ENCODE measurements around the gene MSANTD2.
A peak's percentile ranks its signal among the peaks of the same experiment; 100 is the strongest.

MSANTD2 gene

GRCh38 chr11:124800226-124800929 is at the start of gene MSANTD2:
MSANTD2 (minus strand) TSS chr11:124800406; CDS start chr11:124800380, 26 bp downstream.
- in situ Hi-C loops (cut with MboI; ENCODE audit: low pct_unique_long_range_greater_than_20kb, low sequenced_read_pairs): no loop called here
- peak; percentile 80 for DNase-seq

DNA sequence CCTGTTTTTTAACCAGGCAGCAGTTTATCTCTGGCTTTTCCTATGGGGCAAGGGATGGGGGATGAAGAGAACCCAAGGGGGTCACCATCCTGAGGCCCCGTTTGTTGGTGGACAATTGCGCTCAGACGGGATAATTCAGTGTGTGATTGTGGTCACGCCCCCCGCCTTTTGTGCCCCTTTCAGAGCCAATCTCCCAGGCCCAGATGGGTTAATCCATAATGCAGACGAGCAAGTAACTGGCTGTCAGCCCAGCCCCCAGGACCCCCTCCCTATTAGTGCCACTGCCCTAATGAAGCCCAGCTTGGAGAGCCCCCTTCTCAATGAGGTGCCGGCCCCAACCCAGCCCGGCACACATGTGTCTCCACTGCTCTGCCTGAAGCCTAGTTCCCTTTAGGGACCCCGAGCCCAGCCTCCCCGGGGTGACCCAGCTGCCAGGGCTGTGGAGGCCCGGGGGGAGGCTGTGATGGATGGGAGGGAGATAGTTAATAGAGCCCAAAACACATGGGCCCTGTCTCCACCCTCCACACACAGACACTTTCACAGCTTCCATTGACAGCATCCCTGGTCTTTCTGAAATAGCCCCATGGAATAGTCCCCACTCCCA is 46.0 kb upstream of the MSANTD2 start:
- DNase-seq: no peak
- in situ Hi-C loops (cut with MboI; ENCODE audit: low pct_unique_long_range_greater_than_20kb, low sequenced_read_pairs): loop anchor here (25.0 kb wide), 1 partner anchor 184 kb away; the partner anchor contains the start of genes SIAE and SPA17

DNA sequence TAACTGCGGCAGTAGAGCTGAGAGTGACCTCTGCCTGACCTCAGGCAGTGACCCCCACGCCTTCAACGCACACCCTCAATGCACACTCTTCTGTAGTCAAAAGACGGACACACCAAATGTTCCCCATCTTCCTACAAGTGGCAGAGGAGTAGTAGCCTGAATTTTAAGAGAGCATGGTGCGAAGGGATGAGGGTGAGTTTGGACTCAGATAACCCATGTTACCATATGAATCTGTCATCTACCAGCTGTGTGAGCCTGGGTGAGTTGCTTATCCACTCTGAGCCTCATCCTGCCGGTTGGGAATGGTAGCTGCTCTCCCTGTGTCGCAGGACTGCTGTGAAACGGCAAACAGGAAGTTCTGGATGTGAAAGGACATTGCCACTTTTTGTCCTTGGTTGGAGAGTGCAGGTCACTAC is 44.5 kb upstream of the MSANTD2 start:
- in situ Hi-C loops (cut with MboI; ENCODE audit: low pct_unique_long_range_greater_than_20kb, low sequenced_read_pairs): loop anchor here (25.0 kb wide), 1 partner anchor 182 kb away; the partner anchor contains the start of genes SIAE and SPA17
- no peak for DNase-seq

DNA sequence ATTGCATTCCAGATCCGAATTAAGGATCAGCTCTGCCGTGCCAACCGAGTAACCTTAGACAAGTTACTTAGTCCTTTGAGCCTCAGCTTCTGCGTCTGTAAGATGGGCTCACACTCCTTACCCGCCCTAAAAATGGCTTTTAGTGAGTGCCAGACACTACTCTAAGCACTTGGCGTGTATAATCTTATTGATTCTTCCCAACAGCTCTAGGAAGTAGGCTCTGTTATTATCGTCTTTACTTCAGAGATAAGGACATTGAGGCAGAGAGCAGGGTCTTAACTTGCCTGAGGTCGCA is 43.4 kb upstream of the MSANTD2 start:
- DNase-seq: no peak
- in situ Hi-C loops (cut with MboI; ENCODE audit: low pct_unique_long_range_greater_than_20kb, low sequenced_read_pairs): loop anchor here (25.0 kb wide), 1 partner anchor 181 kb away; the partner anchor contains the start of genes SIAE and SPA17

DNA sequence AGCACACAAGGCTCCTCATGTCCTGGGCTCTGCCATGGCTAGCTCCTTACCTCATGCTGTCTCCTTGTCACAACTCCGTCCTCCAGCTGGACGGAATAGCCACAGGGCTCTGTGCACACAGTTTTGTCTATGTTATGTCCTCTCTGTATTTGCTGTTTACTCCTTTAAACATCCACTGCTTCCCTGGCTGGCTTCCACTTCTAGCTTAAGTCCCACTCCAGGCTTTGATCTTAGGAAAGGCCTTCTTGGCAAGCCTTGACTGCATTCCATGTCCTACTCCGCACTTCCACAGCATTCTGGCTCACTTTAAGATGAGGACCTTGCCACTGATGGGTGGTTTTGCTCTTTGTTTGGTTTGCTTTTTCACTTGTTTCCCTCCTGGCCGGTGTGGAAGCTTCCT is 42.1 kb upstream of the MSANTD2 start:
- no peak for DNase-seq
- in situ Hi-C loops (cut with MboI; ENCODE audit: low pct_unique_long_range_greater_than_20kb, low sequenced_read_pairs): loop anchor here (25.0 kb wide), 1 partner anchor 180 kb away; the partner anchor contains the start of genes SIAE and SPA17

- no peak for DNase-seq
- in situ Hi-C loops (cut with MboI; ENCODE audit: low pct_unique_long_range_greater_than_20kb, low sequenced_read_pairs): loop anchor here (25.0 kb wide), 1 partner anchor 180 kb away; the partner anchor contains the start of genes SIAE and SPA17
These were observed 41.6 kb upstream of the MSANTD2 start for GRCh38 chr11:124841840-124842239.

DNA sequence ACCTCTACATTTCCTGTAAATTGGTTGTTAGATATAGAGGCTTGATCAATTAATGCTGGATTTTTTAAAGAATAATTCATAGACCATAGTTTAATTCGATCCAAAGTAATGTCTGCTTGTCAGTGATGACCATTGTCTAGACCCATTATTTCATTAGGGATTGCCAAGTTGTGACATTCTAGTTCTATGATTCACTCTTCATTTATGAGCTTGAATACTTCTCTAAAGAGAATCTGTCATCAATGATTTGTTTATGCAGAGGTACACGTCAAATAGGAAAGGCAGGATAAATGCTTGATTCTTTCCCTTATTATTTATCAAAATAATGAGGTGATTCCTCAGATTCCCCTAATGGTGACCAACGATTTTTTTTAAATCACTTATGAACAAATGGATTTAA is 41.0 kb upstream of the MSANTD2 start:
- in situ Hi-C loops (cut with MboI; ENCODE audit: low pct_unique_long_range_greater_than_20kb, low sequenced_read_pairs): loop anchor here (25.0 kb wide), 1 partner anchor 179 kb away; the partner anchor contains the start of genes SIAE and SPA17
- DNase-seq: no peak

- no peak for DNase-seq
- in situ Hi-C loops (cut with MboI; ENCODE audit: low pct_unique_long_range_greater_than_20kb, low sequenced_read_pairs): loop anchor here (25.0 kb wide), 1 partner anchor 178 kb away; the partner anchor contains the start of genes SIAE and SPA17
These were observed 40.5 kb upstream of the MSANTD2 start for GRCh38 chr11:124840666-124841065.

DNA sequence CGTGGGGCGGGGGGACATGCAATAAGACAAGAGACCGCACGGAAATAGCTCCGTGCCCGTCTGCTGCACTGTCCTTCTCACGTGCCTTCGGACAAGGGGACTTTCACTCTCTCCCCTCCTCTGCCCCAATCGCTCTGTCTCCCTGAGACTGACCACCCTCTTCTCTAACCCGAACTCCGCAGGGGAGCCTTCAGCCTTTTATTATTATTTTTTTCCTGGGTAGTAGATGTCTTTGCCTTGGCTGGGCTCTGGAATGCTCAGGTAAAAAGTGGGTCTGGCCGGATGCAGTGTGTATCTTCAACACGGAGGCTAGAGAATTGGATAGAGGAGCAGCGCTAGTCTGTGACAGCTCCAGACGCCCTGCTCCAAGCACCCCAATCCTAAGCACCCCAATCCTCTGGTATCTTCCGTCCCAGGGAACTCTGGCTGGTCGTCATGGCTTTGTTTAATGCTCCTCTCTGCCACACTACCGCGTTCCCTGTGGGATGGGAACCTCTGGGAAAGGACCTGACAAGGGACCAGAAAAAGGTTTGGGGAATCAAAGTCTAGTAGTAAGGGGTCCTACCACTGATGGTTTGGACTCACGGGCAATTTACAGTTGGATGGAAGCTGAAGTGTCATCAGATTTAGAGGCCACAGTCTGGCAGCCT is 39.9 kb upstream of the MSANTD2 start:
- DNase-seq: no peak
- in situ Hi-C loops (cut with MboI; ENCODE audit: low pct_unique_long_range_greater_than_20kb, low sequenced_read_pairs): loop anchor here (25.0 kb wide), 1 partner anchor 178 kb away; the partner anchor contains the start of genes SIAE and SPA17

DNA sequence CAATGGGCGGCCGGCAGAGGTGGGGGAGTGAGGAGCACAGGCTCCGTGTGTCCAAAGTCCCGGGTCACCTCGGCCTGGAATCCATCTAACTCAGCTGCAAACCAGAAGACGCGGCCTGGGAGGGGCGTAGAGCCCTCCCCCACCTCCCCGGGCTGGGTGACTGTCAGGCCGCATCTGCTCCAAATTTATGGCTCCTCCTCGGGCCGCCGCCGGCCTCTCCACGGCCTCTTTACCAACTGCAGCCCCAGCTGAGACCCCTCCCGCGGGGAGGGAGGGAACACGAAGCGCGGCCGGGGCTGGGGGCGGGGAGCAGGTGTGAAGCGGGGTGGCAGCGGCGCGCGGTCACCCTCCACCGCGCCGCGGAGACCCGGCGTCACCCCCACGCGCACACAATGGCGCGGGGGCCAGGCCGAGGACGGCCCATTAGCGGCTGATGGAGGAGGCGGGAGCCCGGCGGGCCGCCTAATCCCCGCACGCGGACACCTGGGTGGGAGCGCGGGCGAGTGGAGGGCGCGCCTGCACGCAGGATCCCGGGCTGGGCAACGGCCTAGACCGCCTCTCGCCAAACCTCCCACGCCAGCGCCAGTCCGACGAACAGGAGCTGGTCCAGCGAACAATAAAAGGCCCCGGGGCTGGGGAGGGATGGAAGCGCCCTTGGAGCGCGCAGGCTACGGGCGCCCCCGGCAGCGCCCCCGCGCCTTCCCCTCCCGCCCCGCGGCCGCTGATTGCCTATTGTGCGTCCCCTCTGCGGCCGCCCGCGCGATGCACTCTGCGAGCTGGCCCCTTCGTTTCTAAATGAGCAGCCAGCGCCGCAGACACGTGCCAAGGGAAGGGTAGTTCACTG is 39.1 kb upstream of the MSANTD2 start:
- DNase-seq: no peak
- in situ Hi-C loops (cut with MboI; ENCODE audit: low pct_unique_long_range_greater_than_20kb, low sequenced_read_pairs): loop anchor here (25.0 kb wide), 1 partner anchor 177 kb away; the partner anchor contains the start of genes SIAE and SPA17

DNA sequence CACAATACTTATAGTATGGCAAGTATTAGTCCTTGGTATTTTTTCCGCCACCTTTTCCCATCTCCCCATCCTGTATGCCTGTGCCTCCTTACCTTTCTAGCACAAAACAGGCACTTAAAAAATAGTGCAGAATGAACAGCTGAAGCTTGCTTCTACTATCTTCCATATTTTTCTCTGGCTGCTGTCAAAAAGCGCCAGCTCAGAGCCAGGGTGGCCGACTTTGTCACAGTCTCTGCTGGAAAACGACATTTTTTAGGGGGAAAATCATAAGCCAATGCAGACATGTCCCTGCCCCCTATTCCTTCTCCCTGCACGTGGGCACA is 38.6 kb upstream of the MSANTD2 start:
- DNase-seq: no peak
- in situ Hi-C loops (cut with MboI; ENCODE audit: low pct_unique_long_range_greater_than_20kb, low sequenced_read_pairs): loop anchor here (25.0 kb wide), 1 partner anchor 176 kb away; the partner anchor contains the start of genes SIAE and SPA17

GRCh38 chr11:124837491-124837856 is 37.3 kb upstream of the MSANTD2 start:
- in situ Hi-C loops (cut with MboI; ENCODE audit: low pct_unique_long_range_greater_than_20kb, low sequenced_read_pairs): loop anchor here (25.0 kb wide), 1 partner anchor 175 kb away; the partner anchor contains the start of genes SIAE and SPA17
- DNase-seq: peak; percentile 80

GRCh38 chr11:124835918-124836317 is 35.7 kb upstream of the MSANTD2 start:
- in situ Hi-C loops (cut with MboI; ENCODE audit: low pct_unique_long_range_greater_than_20kb, low sequenced_read_pairs): loop anchor here (25.0 kb wide), 1 partner anchor 174 kb away; the partner anchor contains the start of genes SIAE and SPA17
- no peak for DNase-seq

DNA sequence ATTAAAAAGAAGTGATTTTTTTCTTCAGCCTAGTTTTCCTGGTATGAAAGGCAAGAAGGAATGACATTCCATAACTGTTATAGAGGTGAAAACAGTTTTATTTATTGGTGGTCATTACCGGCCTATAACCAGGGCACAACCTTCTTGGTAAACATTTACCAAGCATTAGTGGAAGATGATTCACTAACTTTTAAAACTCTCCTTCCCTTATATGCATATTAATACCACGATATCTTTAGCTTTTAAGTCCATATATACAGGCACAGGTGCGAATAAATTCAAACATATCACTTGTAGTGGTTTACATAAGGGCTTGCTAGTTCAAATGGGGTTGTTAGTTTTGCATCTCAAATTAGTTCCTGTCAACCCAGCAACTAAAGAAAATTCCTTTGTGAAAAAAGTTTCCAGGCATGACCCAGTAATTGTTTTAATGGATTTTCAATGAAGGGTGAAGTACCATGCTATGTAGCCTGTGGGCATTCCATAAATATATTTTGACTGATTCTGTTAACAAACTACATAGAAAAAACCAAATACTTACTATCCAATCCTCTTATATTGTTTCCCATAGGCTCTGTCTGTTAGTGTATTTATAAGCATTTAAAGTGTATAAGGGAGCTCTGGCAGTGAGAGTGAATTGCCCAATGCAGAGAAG is 34.4 kb upstream of the MSANTD2 start:
- in situ Hi-C loops (cut with MboI; ENCODE audit: low pct_unique_long_range_greater_than_20kb, low sequenced_read_pairs): loop anchor here (25.0 kb wide), 1 partner anchor 172 kb away; the partner anchor contains the start of genes SIAE and SPA17
- no peak for DNase-seq

DNA sequence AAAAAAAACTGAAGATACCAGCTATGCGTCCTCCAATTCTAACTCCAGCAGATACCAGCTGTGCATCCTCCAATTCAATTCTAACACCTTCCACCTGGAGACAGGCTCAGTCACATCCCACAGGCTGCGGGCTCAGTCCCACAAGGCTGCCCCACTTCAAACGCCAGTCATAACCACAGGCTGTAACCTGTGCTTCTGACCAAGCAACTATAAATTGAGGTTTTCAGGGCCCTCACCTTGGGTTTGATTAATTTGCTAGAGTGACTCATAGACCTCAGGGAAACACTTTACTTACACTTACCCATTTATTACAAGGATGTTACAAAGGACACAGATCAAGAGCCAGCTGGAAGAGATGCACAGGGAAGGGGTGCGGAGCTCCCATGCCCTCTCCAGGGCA is 32.4 kb upstream of the MSANTD2 start:
- in situ Hi-C loops (cut with MboI; ENCODE audit: low pct_unique_long_range_greater_than_20kb, low sequenced_read_pairs): loop anchor here (25.0 kb wide), 1 partner anchor 170 kb away; the partner anchor contains the start of genes SIAE and SPA17
- DNase-seq: no peak

DNA sequence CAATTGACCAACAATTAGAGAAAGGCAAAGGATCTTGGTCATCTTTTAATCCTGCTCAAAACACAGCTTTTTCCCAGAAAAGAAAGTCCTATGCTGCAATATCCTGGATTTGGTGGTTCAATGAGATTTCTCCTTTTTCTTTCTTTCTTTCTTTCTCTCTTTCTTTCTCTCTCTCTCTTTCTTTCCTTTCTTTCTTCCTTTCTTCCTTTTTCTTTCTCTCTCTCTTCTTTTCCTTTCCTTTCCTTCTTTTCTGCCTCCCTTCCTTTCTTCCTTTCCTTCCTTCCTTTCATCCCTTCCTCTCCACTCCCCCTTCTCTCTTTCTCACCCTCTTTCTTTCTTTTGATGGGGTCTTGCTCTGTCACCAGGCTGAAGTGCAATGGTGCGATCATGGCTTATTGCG is 31.7 kb upstream of the MSANTD2 start:
- no peak for DNase-seq
- in situ Hi-C loops (cut with MboI; ENCODE audit: low pct_unique_long_range_greater_than_20kb, low sequenced_read_pairs): loop anchor here (25.0 kb wide), 1 partner anchor 170 kb away; the partner anchor contains the start of genes SIAE and SPA17

DNA sequence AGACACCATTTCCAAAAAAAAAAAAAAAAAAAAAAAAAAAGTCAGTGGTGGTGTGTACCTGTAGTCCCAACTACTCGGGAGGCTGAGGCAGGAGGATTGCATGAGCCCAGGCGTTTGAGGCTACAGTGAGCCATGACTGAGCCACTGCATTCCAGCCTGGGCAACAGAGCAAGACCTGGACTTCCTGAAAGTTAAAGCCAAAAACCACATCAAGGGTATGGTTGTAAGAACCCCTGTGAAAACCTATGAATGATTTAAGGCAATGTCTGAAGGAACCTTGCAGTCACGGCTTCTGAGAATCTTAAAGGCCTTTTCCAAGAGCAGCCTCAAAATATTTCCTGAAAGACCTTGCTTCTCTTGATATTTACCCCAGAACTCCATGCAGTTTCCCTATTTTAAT is 30.5 kb upstream of the MSANTD2 start:
- in situ Hi-C loops (cut with MboI; ENCODE audit: low pct_unique_long_range_greater_than_20kb, low sequenced_read_pairs): loop anchor here (25.0 kb wide), 1 partner anchor 168 kb away; the partner anchor contains the start of genes SIAE and SPA17
- DNase-seq: no peak

DNA sequence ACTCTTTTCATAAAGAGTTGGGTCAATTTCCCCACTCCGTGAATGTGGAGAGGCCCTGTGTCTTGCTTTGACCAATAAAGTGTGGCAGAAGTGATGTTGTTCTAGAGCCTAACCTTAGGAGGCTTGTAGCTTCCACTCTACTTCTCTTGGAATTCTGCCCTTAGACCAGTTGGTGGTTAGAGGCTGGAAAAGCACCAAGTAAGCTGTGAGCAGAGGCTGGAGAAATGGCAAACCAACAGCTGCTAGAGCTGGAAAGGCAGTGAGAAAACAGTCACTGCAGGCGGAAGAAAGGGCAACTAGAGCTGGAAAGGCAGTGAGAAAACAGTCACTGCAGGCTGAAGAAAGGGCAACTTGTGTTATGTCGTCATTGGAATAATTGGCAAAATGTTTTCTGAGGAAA is 29.8 kb upstream of the MSANTD2 start:
- no peak for DNase-seq
- in situ Hi-C loops (cut with MboI; ENCODE audit: low pct_unique_long_range_greater_than_20kb, low sequenced_read_pairs): loop anchor here (25.0 kb wide), 1 partner anchor 168 kb away; the partner anchor contains the start of genes SIAE and SPA17

Data from KBM-7 (cell line).